Retinal pigment epithelial cell (primary cell): ENCODE results near the gene HS3ST6.

Experiments used
- DNase-seq: peaks from one replicate; pipeline ENCODE4 v3.0.0-alpha.2; 2010; ENCODE audit warnings: low read depth
- H3K4me3 ChIP-seq: 2 replicates; pipeline ENCODE4 v1.5.1; 2011; ENCODE audit warnings: mild to moderate bottlenecking, low read length, control low read depth, moderate library complexity
- TF ChIP-seq, protein P1 (sequence below): conservative IDR thresholded peaks from 2 replicates; pipeline ENCODE4 v1.5.1; 2011; ENCODE audit warnings: low read depth, low read length, control low read depth, inconsistent platforms

HS3ST6 gene

DNA sequence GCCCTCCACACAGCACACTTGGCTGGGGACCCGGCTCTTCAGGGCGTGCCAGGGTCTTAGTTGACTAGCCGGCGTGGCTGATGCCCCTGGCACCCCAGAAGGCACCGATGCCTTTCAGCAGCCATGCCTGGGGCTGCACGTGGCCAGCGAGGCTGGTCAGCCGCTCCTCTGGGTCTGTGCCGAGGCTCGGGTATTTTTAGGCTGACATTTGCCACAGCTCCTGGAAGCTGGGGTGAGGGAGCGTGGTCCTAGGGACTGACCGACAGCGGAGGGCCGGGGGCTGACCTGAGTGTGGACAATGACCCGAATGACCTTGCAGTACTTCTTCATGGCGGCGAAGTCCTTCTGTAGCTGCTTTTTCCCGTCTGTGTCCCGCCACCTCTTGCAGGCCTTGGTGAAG is 32.3 kb upstream of the HS3ST6 start:
- DNase-seq: no peak
- H3K4me3 ChIP-seq: no peak overlapping the region
- TF ChIP-seq, protein P1, sequence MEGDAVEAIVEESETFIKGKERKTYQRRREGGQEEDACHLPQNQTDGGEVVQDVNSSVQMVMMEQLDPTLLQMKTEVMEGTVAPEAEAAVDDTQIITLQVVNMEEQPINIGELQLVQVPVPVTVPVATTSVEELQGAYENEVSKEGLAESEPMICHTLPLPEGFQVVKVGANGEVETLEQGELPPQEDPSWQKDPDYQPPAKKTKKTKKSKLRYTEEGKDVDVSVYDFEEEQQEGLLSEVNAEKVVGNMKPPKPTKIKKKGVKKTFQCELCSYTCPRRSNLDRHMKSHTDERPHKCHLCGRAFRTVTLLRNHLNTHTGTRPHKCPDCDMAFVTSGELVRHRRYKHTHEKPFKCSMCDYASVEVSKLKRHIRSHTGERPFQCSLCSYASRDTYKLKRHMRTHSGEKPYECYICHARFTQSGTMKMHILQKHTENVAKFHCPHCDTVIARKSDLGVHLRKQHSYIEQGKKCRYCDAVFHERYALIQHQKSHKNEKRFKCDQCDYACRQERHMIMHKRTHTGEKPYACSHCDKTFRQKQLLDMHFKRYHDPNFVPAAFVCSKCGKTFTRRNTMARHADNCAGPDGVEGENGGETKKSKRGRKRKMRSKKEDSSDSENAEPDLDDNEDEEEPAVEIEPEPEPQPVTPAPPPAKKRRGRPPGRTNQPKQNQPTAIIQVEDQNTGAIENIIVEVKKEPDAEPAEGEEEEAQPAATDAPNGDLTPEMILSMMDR: no peak

DNA sequence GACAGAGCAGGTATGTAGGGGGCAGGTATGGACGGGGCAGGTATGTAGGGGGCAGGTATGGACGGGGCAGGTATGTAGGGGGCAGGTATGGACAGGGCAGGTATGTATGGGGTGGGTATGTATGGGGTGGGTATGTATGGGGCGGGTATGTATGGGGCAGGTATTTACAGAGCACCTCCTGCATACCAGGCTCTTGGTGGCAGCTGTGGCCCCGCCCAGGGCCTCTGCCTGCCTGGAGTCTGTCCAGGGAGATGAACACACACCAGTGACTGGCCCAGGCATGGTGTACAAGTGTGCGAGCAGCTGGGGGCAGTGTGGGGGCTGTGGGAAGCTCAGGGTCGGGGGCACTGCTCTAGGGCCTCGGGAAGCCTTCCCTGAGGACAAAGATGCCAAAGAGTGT is 31.8 kb upstream of the HS3ST6 start:
- H3K4me3 ChIP-seq: no peak overlapping the region
- DNase-seq: no peak
- TF ChIP-seq, protein P1: no peak

DNA sequence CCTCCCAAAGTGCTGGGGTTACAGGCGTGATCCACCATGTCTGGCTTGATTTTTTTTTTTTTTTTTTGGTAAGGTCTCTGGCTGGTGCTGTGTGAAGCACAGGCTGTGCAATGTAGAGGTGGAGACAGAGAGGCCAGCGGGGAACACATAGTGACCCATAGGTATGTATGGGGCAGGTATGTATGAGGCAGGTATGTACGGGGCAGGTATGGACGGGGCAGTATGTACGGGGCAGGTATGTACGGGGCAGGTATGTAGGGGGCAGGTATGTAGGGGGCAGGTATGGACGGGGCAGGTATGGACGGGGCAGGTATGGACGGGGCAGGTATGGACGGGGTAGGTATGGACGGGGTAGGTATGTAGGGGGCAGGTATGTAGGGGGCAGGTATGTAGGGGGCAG is 31.3 kb upstream of the HS3ST6 start:
- H3K4me3 ChIP-seq: no peak overlapping the region
- TF ChIP-seq, protein P1: no peak
- DNase-seq: no peak

DNA sequence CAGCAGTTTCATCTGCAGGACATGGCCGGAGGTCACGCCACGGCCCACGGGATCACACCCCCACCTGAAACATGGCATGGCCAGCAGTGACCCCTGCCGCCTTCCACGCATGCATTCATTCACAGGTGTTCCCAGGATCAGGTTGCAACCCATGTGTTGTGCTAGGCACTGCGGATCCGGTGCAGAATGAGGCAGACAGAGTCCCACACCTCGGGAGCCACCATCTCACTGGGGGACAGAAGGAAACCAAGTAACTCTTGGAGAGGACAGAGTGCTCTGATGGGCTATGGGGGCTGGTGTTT is 29.1 kb upstream of the HS3ST6 start:
- TF ChIP-seq, protein P1: no peak
- H3K4me3 ChIP-seq: no peak overlapping the region
- DNase-seq: no peak

DNA sequence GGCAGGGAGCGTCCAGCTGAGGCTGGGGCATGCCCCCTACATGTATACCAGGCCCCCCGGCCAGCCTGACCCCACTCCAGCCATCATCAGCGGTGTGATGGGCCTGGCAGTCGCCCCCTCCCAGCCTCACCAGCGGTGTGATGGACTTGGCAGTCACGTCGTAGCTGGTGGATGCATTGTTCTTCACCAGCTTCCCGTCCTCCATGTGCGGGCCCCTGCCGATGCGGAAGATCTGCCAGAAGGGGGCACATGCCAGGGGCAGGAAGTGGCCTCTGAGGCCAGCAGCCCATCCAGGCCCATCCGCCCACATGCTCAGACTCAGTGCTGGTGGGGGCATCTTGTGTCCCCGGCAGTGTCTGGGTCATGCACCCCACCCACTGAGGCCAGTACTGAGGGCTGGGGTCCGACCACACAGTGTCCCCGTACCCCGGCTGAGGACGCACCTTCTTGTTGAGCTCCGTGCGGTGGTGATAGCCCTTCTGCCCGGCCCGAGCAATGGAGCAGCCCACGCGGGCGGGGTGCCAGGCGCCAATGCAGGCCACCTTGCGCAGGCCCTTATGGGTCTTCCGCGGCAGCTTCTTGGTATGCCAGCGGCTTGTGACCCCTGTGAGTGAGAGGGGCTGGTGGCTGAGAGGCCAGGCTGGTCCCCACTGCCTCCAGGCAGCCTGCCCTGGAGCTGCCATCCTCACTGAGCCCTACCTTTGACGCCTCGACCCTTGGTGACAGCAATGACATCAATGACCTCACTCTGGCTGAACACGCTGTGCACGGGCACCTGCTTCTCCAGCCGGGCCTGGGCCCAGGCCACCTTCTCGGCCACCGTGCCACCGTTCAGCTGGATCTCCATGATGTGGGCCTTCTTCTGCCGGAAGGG is 28.5 kb upstream of the HS3ST6 start:
- H3K4me3 ChIP-seq: no peak overlapping the region
- no peak for DNase-seq
- TF ChIP-seq, protein P1: peak; percentile 8

DNA sequence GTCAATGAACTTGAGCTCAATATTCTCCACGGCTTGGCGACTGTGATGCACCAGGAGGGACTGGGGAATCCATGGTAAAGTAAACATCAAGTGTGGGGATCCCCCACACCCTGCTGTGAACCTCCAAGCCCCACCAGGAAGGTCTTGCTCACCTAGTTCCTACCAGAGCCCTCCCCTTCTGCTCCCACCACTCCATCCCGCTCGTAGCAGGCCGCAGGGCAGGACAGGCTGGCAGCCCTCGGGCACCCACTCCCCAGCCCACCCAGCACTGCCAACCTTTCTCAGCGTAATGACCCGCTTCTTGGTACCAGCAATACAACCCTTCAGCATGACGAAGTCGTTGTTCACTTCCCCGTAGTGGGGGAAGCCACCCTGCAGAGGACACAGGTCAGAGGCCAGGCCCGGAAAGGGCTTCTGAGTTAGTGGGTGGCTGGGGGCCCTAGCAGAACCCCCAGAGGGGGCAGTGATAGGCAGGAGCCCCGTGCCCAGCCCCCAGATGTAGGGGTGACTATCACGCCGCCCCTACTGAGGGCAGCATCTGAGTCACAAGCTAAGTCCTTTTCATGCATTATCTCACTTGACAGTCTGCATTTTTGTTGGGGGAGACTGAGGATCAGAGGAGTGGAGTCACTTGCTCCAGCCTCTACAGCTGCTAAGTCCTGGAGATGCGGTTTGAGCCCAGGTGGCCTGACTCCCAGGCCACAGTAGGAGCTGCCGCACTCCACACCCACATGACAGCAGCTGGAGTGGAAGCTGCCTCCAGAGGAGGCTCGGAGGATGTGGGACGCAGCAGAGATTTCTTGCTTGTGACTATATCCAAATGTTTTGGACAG is 27.6 kb upstream of the HS3ST6 start:
- TF ChIP-seq, protein P1: no peak
- no peak overlapping the region for H3K4me3 ChIP-seq
- DNase-seq: no peak
